ENCODE measurements around the gene PPP1R13B.

PPP1R13B gene

GRCh38 chr14:103770902-103771301 is 76.5 kb downstream of the PPP1R13B start:
- no peak for ATAC-seq

DNA sequence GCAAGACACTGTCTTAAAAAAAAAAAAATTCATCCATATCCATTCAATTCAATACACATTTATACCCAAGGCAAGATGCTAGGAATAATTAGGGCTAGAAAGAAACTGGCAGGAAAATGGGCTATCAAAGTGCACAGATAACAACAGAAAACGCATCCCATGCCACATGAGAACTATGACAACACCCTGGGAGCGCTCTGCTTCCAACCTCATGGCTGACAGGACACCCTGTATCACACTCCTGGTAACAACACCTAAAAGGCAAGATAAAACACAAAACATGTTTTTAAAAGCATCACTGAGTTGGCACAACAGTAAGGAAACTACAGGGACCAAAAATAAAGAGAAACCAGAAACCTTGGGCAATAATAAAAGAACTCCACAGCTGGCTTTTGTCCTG is 76.9 kb downstream of the PPP1R13B start:
- no peak for ATAC-seq

GRCh38 chr14:103767336-103767894 is 80.0 kb downstream of the PPP1R13B start:
- ATAC-seq, result no peak

DNA sequence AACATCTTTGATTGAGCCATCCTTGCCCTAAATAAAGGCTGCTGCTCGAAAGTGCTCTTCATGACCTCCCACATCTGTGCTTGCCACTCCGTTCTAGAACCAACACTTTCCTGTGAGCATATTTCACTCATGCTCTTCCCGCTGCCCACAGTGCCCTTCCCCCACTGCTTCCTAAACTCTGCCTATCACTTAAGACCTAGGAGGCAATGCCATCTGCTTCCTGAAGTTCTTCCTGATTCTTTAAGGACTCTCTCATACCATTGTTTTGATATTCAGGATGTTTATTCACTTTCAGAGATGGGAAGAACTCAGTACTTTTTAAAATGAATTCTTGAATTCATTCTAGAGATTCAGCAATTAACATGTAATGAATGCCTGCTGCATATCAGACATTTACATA is 81.8 kb downstream of the PPP1R13B start:
- ATAC-seq, result no peak

DNA sequence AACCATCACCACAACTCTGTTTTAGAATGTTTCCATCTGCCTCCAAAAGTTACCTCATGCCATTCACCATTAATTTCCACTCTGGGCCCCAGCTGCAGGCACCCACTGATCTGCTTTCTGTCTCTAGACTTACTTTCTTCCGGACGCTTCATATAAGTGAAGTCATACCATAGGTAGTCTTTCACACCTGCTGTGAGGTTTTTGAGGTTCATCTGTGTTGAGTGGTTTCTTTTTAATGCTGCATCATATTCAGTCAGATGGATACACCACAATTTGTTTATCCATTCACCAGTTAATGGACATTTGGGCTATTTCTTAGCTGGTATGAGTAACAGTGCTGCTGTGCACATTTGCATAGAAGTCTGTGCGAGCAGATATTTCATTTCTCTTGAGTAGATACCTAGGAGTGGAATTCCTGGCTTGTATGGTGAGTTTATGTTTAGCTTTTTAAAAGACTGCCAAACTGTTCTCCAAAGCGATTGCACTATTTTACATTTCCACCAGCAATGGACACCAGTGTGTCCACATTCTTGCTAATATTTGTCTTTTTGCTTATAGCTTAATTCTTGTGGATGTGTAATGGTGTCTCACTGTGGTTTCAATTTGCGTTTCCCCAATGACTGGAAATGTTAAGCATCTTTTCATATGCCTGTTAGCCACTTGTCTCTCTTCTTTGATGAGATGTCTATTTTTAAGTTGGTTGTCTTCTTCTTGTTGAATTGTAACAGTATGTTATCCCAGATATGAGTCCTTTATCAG is 83.5 kb downstream of the PPP1R13B start:
- ATAC-seq, result peak in 1 of 2 donors; percentile 20

GRCh38 chr14:103762541-103762940 is 84.8 kb downstream of the PPP1R13B start:
- ATAC-seq, result no peak

- no peak for ATAC-seq
Measured at GRCh38 chr14:103762036-103762435, 85.3 kb downstream of the PPP1R13B start.

DNA sequence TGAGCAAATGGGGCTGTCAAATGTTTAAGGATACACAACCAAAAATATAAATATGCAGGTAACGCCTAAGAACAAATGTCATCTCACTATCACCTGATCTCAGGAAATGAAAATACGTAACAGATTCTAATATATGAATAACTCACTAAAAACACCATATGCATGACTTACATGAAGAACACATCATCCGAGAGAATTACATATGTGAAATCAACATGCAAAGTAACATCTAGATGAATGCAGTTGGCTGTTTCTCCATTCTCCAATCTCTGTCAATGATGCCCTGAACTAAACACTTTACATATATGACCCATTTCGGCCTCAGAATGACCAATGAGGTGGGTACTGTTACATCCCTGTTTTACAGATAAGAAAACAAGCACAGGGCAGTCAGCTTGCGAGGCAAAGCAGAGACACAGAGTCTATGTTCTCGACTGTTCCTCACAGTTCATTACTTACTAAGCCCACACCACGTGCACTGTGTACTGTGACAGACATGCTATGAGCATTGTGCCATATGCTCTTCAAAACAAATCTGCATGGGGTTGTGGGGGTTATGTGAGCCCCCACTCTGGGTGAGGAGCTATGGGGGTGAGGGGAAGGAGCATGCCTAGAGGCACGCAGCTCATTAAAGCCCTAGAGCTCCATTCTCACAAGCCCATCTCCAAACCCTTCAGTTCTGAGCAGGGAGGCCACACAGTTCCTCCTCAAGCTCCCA is 89.2 kb downstream of the PPP1R13B start:
- ATAC-seq, result no peak

DNA sequence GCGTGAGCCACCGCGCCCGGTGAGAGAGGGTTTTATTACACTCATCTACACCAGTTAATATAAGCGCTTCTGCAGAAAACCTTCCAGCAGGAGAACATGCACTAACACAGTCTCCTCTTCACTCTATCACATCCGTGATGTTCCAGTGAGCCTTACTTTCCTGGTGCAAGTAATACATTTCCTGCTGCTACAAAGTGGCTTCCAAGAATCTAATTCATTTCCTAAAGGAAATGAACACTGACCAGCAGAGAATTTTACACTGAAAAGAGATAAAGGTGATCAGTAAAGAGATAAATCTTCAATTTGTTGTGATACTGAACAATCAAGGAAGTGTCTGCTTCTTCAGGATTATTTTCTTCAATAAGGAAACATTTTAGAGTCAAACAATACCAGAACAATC is 92.3 kb downstream of the PPP1R13B start:
- ATAC-seq, result no peak

- ATAC-seq, result no peak
Measured at GRCh38 chr14:103753774-103754173, 93.6 kb downstream of the PPP1R13B start.

DNA sequence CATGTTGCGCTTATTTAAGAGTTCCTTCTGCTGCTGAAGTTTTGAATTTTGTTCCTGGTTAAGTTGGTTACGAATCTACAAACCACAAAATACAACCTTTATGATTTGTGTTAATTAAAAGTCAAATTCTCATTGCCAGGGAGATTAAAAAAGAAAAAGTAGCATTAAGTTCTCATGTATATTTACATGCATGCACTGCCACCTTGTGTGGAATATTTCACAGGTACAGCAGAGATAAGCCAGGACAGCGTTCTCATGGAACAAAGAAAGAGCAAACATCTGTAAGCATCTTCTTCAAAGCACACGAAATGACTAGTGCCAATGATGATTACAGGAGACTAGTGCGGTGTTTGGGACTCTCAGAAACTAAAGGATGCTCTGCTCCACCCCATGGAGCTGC is 97.5 kb downstream of the PPP1R13B start:
- ATAC-seq, result no peak

GRCh38 chr14:103749452-103749851 is 97.9 kb downstream of the PPP1R13B start:
- ATAC-seq, result no peak

- peak; percentile 86 to 90 for ATAC-seq
Measured at GRCh38 chr14:103748534-103748857, 98.9 kb downstream of the PPP1R13B start.

- no peak for ATAC-seq
Measured at GRCh38 chr14:103746701-103747100, 100.7 kb downstream of the PPP1R13B start.

GRCh38 chr14:103745424-103745823 is 102.0 kb downstream of the PPP1R13B start:
- ATAC-seq, result no peak

DNA sequence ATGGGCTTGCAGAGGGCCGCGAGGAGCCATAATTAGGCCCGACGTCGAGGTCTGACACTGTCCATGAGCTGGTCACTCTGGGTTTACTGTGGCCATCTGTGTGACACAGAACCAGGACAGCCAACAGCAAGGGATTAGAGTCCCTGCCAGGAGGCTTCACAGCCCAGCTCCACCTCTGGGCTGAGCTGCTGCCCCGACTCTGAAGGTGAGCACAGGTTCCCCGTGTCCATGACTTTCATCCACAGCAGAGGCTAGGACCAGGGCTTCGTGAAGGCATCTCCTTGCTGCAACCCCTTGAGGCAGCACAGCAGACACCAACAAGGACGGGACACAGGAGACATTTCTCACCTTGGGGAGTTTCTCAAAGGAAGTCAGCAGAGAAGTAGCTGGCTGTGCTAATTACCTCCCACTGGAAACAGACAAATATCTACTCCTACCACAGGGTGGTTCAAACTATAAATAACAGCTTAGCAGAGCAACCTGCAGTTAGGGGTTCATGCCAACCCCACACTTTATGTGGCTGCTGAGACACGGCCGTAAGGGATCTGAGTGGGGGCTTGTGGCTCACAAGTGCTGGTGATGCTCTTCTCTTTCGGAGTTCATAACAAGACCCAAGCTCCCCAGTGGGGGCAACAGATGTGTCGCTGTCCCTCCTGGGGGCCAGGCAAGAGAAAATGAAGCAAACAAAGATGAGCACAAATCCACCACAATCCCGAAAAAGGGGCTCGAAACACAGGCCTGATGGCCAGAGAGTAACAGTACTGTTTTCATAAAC is 102.6 kb downstream of the PPP1R13B start:
- no peak for ATAC-seq

DNA sequence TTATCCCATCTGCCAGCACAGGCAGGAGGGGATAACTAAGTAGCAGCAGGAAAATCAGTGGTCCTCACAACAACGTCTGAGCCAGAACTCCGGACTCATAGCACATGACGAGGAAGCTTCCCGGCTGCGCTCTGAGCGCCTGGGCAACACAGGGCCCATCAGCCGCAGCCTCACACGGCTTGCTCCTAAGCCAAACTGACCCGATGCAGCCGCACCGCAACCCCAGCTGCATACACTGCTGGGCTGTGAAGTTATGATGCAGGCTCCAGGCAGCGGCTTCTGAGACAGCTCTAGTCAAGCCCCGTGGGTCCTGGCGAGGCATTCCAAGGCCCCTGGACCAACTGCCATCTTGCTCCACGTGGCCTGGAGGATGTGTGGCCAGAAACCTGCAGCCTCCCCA is 103.7 kb downstream of the PPP1R13B start:
- ATAC-seq, result no peak

- ATAC-seq, result no peak
Measured at GRCh38 chr14:103742499-103743255, 104.7 kb downstream of the PPP1R13B start.

DNA sequence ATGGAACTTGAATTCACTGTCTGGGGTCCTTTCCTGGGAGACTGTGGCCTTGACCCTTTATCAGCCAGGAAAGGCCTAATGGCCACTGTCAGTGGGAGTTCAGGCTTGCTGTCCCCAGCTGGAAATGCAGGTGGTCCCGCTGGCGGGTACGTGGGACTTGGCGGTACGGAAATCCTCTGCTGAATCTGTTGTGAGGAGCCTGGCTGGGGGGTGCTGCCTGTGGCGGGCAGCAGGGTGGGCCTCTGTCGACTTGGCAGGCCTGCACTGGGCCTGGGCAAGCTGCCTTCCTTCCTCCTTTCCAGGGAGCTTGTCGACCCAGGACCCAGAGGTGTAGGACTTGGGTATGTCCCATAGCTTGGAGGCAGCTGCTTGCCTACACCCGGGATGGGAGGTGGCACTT is 105.5 kb downstream of the PPP1R13B start:
- no peak for ATAC-seq

DNA sequence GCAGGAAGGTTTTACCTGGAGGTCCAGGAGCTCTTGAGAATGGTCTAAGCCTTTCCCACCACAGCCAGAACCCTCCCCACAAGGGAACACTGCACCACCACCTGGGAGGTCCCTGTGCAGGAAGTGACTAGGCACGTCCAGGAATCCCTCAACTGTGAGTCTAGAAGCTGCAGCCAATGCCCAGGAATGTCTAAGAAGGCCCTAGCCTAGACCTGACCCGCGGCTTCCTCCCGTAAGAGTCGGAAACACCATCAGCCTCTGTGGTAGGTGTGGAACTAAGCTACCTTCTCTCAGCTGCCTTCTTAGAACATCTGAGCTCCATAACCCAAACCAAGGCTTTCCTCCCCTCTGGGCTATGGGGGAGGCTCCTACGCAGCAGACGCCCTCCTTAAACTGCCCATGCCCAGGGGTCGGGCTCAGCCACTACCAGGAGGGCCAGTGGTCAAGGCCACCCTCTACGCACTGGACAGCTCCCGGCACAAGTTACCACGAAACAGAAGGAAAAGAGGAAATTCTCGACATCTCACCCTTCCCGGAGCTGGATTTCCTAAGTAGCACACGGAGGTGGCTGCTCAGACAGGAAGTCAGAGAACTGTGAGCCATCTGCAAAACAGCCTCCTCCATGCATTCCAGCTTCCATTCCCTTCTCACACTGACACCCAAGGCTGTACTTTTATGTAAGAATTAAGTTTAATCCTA is 106.2 kb downstream of the PPP1R13B start:
- ATAC-seq, result no peak

GRCh38 chr14:103739793-103740501 is 107.4 kb downstream of the PPP1R13B start:
- no peak for ATAC-seq
